Measurements from ENCODE around the gene CHAF1A.

- TF ChIP-seq USF2 (IDR thresholded peaks at IDR 0.05; ENCODE audit: low read depth, low read length) (no peak), CTCF (conservative IDR thresholded peaks at IDR 0.05; ENCODE audit: low read depth, low read length) (no peak), POLR2A (IDR thresholded peaks at IDR 0.05; ENCODE audit: low read depth, low read length) (no peak)
Measured at GRCh38 chr19:4378886-4379285, 23.6 kb upstream of the CHAF1A start.
